ENCODE results near the gene DCST1.
A peak's percentile ranks its signal among the peaks of the same experiment; 100 is the strongest.

Gene DCST1

DNA sequence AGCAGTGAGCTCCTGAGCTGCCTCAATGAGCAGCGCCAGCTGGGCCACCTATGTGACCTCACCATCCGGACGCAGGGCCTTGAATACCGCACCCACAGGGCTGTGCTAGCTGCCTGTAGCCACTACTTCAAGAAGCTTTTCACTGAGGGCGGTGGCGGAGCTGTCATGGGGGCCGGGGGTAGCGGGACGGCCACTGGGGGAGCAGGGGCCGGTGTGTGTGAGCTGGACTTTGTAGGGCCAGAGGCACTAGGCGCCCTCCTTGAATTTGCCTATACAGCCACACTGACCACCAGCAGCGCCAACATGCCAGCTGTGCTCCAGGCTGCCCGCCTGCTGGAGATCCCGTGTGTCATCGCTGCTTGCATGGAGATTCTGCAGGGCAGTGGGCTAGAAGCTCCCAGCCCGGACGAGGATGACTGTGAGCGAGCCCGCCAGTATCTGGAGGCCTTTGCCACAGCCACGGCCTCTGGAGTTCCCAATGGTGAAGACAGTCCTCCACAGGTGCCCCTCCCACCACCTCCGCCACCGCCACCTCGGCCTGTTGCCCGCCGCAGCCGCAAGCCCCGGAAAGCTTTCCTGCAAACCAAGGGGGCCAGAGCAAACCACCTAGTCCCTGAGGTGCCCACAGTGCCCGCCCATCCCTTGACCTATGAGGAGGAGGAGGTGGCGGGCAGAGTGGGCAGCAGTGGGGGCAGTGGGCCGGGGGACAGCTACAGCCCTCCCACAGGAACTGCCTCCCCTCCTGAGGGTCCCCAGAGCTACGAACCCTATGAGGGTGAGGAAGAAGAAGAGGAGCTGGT, 18.7 kb upstream of the DCST1 start:
- DNase-seq: no peak

DNA sequence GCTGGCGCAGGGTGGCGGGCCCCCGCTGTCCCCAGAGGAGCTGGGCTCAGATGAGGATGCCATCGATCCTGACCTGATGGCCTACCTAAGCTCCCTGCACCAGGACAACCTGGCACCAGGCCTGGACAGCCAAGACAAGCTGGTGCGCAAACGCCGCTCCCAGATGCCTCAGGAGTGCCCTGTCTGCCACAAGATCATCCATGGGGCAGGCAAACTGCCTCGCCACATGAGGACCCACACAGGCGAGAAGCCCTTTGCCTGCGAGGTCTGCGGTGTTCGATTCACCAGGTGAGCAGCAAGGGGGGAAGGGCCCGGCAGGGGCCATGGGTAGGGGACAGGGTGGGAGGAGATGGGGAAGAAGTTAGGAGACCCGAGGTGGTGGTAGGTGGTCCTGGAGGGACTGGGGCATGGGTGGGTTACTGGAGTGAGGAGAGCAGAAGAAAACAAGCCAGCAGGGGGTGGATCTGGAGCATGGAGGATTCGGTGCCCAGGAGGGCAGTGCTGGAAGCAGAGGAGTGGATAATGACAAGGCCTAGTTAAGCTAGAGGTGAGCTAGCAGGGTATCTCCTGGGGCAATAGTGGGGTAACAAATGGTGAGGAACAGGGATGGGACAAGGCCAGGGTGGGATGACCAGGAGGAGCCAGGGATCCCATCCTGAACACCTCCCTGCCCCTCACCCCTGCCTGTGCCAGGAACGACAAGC, 17.9 kb upstream of the DCST1 start:
- no peak for DNase-seq

DNA sequence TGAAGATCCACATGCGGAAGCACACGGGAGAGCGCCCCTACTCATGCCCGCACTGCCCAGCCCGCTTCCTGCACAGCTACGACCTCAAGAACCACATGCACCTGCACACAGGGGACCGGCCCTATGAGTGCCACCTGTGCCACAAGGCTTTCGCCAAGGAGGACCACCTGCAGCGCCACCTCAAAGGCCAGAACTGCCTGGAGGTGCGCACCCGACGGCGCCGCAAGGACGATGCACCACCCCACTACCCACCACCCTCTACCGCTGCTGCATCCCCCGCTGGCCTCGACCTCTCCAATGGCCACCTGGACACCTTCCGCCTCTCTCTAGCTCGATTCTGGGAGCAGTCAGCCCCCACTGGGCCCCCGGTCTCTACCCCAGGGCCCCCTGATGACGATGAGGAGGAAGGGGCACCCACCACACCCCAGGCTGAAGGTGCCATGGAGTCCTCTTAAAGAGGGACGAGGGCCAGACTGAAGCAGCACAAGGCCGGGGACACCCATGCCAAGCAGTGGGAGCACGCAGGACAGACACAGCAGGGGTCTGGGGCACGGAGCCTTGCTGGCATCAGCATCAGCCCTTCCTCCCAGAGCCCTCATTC, 17.3 kb upstream of the DCST1 start:
- no peak for DNase-seq

DNA sequence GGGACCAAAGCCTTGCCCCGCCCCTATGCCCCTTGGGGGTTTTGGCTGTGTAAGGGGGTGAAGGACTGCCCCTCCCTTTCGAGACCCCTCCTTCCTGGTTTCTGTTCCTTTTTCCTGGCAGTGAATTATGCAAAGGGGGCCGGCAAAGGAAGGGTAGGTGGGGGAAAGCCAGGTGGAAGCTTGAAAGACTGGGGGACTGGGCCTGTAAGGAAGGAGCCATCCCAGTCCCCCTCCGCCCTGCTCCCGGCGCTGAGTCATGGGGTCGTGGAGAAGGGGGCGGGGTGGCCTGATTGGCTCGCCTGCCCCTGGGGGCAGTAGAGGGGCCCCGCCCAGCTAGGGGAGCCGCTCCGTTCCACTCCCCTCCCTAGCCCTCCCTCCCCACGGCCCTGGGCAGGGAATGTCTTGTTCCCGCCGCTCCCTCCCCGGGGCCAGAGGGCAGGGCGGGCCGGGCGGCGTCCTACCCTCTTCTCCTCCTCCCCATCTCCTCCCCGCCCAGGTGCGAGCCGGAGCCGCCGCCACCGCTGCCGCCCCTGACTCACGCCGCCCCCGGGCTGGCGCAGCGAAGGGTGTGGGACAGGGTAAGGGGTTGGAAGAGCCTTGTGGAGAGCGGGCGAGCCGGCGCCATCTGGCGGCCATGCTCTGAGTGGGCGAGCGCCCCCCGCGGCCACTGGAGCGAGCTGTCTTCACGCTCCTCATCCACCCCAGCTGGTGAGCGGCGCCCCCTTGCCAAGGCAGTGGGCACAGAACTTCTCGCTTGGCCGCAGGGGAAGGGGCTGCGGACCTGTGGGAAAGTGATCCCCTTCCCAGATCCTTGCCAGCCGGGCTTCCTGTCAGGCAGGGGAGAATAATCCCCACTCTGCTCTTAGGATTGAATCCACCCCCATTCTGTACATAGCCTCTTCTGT, 16.3 kb upstream of the DCST1 start:
- peak; percentile 63 for DNase-seq

DNA sequence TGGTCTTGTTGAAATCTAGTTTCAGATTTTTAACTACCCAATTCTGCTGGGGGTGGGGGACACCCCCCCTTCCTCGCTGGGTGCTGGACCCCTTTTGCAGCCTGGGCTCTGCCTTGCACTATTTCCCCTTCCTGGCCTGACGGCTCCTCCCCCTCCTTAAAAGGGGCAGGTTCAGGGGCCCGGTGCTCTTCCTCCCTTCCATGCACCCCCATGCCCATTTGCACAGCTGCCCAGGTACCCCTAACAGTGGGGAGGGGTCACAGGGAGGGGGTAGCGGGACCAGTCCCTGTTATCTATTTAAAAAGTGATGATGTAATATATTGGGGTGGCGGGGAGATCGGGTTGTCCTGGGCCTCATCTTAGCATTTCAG, 15.7 kb upstream of the DCST1 start:
- DNase-seq: no peak

DNA sequence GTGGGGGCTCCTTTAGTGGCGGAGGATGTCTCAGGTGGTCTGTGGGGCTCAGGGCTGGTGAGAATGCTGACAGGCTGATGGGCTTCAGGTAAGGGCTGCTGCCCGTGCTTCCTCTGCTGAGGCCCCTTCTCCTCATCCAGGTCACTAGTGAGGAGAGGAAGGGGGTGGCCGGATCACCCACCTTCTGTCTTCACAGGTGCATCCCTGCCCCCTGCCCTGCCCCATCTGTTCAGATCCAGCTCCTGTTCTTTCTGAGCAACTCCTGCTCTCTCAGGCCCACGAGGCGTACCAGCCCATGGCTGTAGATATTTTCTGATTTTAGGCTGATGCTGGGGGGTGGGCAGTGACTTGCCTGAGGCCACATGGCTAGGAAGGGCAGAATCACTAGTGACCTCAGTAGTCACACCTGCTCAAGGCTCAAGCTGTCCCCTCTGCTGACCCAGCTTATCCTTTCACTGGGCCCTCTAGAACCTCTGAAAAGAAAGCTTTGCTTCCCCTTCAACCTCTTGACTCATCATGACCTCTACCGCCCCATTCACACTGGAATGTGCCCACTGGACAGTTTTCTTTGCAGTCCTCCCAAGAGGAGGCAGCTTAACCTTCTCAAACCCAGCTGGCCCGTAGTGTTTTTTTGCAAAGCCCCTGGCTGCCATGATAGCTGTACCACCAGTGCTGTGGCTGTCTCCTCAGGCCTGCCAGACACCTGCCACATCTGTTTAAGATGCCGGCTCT, 14.8 kb upstream of the DCST1 start:
- DNase-seq: no peak

DNA sequence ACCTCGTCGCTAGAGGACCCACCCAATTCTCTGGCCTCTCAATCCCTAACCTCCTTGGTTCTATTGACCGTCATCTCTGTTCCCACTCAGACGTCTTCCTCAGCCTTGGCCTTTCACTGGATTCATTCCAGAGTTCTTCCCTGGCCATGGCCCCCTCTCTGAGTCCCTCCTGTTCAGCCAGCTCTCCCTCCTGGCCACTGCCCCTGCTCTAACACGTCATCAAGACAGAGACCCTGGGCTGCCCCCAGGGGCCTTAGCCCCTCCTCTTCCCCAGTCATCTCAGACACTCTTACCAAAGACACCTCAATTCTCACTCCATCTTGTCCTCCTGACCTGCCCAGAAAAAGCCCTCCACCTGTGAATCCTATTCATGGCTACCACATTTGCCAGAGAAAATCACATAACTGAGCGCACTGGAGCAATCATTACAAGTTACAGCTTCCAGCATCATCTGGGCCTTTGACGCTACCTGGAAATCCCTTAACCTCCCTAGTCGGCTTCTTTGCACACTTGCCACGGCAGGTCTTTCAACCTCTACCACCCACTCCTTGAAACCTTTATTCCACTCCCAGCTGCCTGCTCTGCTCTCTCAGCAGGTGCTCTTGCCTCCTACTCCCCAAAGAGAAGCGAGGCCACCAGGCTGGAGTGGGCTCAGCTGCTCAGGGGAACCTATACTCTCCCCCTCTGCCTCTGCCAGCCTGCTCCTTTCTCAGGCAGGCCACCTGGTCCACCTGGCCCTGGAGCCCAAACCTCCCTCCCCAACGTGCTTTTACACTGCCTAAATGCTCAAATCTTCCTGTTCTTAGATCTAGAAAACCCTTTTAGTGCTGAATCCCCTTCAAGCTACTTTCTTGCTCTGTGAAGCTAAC, 14.0 kb upstream of the DCST1 start:
- DNase-seq: peak; percentile 12

DNA sequence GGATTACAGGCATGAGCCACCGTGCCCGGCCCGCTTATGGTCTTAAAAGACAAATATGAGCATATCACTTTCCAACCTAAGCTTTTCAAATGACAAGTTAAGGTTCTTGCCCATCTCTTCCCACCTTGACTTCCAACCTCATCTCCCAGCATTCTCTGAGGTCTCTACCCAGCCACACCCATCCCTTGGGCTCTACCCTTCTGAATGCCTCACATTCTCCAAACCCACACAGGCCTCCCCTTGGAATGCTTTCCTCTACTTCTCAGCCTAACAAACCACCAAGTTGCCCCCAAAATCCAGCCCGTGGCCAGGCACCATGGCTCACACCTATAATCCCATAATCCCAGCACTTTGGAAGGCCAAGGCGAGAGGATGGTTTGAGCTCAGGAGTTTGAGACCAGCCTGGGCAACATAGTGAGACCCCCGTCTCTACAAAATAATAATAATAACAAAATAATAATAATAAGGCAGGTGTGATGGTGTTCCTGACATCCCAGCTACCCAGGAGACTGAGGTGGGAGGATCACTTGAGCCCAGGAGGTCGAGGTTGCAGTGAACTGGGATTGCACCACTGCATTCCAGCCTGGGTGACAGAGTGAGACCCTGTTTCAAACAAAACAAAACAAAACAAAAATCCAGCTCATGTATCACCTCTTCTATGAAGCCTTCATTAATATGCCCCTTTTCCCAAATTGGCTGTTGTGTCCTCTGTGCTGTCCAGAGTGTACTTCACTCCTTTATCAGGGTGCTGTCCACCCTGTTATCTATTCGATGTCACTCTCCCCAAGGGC, 11.3 kb upstream of the DCST1 start:
- no peak for DNase-seq

DNA sequence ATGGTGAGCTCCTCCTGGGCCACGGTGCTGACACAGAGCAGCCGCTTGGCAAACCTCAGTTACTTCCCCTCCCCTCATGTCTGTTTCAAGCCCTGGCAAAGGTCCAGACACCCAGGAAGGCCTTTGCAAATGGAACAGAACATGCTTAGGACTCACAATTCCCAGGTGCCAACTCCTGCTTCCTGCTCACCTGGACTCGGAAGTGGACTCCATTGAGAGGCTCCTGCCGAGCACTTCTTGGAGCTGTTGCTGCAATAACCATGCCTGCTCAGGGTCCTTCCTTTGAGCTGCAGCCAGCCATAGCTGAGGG, 10.7 kb upstream of the DCST1 start:
- DNase-seq: no peak

DNA sequence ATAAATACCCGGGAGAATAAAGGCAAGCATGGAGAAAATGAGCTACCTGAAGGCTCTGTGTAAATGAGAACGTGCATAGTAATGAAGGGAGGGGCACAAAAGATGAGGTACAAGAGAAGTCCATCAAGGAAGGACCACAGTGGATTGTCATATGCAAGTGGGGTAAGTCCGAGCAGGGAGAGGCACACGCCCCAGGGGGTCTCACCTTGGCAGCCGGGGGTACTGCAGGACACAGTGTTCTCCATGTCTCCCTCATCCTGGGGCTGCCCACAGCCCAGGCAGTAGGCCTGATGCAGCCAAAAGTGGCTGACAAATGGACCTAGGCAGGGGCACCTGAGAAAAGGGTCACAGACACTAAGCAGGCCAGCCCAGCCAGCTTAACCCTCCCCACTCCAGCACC, 10.0 kb upstream of the DCST1 start:
- DNase-seq: no peak

DNA sequence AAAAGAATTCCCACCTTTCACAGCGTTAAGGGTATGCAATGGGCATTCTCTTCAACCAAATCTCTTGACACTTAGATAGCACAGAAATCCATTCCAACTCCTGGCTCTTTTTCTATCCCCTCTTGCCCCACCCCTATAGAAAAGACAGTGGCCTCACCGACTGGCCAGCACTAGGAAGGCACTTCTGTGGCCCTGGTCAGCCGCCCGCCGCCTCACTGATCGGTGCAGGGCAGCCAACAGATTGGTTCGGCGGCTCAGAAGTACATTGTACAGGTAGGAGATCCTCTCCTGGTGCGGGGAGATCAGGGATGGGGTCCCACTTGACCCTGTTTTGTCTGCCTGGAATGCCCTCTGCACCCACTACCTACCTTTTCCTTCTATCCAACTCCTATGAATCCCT, 9.3 kb upstream of the DCST1 start:
- no peak for DNase-seq

DNA sequence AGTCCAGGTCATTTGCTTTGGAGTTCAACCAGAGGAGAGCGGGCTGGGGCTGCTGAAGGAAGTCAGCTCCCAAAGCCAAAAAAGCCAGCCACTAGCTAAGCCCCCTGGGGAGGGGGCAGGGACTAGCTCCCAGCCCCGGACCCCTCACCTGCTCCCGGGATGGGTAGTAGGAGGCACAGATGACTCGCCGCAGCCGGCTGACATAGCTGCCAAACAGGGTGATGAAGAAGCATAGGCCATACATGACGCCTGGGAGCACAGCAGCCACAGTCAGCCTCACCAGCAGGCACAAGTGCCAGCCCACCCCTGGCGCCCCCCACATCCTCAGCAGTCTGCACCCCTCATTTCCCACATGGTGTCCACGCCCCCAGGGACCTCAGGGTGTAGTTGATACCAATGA, 7.5 kb upstream of the DCST1 start:
- DNase-seq: no peak

DNA sequence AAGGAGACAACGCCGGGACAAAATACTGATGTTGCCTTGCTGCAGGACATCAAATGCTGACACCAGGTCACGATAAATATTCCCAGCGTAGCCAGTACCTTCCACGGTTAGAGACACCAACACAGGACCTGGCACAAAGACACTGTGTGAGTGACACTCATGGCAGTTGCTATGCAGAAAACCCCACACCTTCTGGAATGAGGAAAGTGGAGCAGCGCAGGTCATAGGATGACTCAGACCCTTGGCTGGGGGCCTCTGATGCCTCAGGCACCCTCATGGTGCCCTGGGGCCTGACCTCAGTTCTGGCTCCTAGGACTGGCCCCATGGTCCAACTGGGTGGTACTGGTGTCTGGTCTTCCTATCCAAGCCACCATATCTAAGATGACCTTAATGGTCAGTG, 7.0 kb upstream of the DCST1 start:
- DNase-seq: no peak

DNA sequence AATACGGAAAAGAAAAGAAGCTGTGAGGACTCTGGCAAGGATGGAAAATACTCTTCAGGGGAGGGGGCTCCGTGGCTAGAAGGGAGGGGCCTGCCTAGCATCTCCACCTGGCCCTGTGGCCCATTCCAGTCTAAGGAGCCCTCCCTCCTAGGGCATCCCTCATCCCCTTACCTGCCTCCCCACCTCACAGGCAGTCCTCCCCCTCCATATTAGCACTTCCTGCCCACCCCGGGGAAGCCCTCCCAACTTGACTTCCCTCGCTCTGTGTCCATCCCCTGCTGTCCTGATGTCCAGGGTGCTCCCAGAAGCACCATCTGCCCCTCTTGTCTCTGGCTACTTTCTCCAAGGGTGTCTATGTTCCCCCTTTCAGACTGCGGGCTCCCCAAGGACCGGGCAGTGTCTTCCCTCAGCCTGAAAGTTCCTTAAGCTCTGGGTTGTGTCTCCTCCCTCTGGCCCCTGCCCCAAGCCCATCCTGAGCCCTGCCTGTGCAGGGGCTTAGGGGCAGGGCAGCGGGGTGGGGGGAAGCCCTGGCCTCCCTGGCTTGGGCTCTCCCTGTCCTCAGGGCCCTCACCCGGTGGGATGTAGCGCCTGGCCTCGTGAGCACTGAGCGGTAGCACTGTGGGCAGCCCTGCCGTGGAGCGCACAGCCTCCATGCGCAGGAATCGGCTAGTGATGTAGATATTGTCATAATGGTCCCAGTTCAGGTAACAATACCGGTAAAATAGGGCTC, 3.9 kb upstream of the DCST1 start:
- DNase-seq: no peak

DNA sequence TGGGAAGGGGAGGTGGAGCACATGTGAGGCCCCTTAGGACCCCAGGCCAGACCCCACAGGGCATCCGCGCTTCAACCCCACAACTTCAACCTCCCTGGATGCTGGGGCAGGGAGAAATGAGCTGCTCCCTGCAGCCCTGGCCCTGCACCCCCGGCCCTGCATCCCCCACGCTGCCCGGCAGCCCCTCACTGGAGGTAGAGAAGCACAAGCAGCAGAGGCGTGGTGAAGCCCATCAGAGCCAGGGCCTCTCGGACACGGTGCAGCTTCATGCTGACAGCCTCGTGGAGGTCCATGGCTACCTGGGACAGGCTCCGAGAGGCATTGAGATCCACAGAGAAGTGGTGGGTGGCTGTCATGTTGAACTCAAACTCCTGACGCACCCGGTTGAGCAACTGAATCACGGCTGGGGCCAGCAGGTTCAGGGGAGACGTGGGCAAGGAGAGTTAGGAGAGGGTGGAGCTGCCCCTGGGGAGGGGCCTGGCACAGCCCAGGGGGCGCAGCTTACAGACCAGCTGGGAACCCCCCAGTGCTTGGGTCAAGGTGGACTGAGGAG, 3.3 kb upstream of the DCST1 start:
- no peak for DNase-seq

DNA sequence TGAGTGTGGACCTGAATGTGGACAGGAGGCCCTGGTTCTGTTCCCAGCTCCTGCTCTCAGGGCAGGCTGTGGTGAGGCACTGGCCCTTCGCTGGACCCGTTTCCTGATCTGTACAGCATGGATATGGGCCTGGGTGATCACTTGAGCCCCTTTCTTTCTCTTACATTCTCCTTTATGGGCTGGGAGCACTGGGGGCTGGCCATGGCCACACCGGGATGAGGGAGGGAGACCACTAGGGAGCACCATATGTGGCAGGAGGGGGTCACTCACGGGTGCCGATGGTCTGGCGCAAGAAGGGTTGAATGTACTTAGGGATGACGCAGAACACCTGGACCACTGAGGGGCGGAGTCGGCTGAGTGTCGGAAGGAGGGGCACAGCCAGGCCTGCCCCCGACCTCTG, 2.7 kb upstream of the DCST1 start:
- DNase-seq: no peak

DNA sequence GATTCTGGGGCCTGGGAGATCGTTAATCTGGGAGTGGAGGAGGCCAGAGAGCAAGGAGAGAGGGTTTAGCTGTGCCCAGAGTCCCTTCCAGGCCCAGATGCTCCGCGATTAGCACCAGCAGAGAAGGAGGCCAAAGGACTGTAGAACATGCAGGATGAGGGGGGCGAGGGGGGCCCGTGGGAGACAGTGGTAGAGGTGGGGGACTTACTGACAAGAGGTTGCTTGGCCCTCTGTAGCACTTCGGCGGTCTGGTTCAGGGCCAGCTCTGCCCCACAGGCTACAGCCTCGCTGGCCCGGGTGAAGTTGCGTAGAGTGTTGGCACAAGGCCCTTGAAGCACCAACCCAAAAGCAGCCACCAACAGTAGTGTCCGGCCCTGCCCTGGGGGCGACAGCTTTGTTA, 738 bp upstream of the DCST1 start:
- no peak for DNase-seq

DNA sequence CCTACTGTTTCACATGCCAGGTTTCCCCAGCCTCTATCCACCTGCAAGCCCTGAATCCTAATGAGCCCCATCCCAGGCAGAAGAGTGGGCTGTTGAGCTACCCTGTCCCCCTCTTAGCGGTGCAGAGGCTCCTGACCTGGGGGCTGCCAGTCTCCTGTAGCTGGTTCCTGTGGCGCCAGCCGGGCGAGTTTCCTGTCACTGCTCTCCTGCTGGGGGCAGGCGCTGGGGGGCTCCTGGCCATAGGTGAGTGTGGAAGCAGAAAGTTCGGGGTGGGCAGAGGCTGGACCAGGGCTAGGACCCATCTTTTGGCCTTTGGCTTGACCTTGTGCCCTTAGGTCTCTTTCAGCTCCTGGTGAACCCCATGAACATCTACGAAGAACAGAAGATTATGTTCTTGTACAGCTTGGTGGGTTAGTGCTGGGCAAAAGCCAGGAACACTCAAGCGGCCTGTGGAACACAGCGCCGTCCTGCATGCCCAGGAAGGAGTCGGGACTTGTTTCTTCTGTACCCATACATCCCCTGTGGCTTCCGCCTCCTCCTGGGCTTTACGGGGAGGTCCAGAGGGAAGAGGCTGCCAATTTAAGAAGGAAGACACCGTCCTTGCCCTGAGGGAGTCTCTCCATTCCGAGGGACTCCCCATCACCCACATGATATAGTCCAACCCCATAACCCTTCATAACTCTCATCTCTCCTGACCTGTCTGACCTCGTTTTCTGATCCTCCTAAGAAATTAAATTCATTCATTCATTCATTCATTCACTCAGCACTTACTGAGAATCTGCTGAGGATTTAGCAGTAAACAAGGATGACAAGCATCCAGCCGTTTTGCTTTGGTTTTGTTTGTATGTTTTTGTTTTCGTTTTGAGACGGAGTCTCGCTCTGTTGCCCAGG, 939 bp downstream of the DCST1 start:
- no peak for DNase-seq

DNA sequence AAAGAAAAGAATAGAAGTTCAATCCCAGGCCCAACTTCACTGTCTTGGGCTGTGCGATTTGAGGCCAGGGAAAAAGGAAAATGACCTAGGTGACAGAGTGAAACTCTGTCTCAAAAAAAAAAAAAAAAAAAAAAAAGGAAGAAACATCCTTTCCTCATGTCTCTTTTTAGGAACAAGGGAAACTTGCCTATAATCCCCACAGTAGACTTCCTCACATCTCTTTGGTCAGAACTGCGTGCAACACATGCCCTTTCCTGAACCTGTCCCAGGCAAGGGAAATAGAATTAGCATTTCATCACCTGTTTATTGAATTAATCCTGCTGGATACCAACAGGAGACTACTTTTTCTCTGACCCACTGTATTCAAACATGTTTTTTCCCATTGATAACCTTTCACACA, 2.3 kb downstream of the DCST1 start:
- DNase-seq: no peak
